Raji (cell line): Measurements from ENCODE around the gene CCDC174.

ENCODE experiments used
- POLR2A ChIP-seq: IDR thresholded peaks from 2 replicates; pipeline ENCODE4 v1.6.1; 2011; ENCODE audit warnings: low read depth, low read length, control low read depth; ENCODE audit not compliant: insufficient read depth

CCDC174 gene

DNA sequence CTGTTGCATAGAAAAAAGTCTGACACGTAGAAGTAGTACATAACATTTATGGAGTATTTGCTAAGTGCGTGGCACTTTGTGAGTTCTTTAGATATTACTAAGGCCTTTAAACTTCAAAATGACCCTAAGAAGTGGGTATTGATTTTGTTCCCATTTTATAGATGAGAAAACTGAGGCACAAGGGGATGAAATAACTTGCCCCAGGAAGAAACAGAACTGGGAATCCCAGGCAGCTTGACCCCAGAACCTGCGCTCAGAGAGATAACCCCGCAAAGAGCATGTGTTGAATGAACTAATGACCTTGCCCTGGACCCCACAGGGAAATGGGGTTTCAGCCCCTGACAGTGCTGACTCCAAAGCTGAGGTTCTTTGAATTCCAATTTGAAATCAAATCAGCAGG is 30.5 kb upstream of the CCDC174 start:
- no peak for TF ChIP-seq POLR2A

DNA sequence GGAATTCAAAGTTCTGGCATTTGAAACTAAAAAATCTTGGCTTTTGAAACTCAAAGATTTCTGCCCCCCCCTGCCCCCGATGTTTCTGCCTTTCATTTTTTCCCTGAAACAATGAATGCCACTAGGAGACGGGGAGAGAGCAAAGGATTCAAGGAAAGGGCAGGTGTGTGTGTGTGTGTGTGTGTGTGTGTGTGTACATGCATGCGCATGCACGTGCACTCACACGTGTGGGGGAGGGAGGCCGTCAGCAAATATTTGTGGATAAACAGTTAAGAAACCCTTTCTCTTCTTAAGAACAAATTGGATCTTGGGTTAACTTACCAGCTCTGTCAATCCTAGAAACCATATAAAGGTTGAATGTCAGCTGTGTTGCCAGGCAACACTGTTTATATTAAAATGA is 29.2 kb upstream of the CCDC174 start:
- TF ChIP-seq POLR2A = no peak

DNA sequence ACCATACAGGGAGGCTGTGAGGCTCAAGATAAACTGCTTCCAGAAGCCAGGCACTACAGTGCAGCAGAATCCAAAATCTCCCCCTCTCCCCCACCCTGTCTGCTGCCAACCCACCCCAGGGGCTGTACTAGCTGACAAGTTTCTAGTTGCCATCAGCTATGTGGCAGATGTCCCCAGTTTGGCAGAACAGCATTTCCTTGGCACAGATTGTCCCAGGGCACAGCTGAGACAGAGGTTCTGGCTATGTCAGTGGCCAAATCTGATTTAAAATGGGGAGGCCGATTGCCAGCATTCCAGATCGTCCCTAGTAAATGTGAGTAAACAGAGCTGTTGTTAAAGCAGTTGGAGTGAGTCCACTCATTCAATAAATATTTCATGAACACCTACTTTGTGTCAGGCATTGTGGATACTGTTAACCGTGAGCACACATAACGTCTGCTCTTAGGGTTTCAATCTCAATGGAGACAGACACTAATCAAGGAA is 28.0 kb upstream of the CCDC174 start:
- no peak for TF ChIP-seq POLR2A

GRCh38 chr3:14624498-14624897 is 27.1 kb upstream of the CCDC174 start:
- no peak for TF ChIP-seq POLR2A

- TF ChIP-seq POLR2A = no peak
Measured at GRCh38 chr3:14625443-14625842, 26.1 kb upstream of the CCDC174 start.

GRCh38 chr3:14627815-14628214 is 23.7 kb upstream of the CCDC174 start:
- no peak for TF ChIP-seq POLR2A

DNA sequence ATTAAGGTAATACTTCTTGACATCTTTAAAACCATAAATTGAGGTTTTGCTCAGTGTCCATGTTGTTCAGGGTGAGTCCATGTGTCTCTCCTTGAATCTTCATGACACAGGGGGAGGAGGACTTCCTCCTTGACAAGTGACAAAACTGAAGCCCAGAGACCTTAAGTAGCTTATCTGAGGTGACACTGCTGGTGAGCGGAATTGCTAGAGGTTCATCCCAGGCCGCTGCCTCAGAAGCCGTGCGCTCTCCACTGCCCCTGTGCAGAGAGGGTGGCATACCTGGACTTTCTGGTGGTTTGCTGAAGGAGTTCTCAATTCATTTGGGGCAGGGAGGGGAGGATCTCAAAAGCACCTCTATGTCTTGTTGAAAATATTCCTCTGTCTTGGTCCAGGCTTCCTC is 23.2 kb upstream of the CCDC174 start:
- no peak for TF ChIP-seq POLR2A

- no peak for TF ChIP-seq POLR2A
Measured at GRCh38 chr3:14630404-14631100, 21.0 kb upstream of the CCDC174 start.

DNA sequence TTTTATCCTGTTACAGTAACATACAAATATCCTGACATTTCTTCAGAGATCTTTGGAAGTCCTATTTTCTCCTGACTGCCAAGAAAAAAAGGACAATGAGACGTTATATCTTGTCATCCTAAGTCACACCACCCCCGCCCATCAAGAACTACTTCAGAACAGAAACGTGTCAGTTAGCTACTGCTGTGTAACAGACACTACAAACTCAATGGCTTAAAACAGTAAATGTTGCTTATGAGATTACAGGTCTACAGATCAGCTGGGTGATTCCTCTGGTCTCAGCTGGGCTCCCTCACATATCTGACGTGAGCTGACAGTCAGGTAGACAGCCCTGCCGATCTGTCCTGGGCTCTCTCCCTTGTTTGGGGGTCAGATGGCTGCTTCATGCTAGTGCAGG is 20.5 kb upstream of the CCDC174 start:
- TF ChIP-seq POLR2A = no peak

- no peak for TF ChIP-seq POLR2A
Measured at GRCh38 chr3:14631687-14632441, 19.7 kb upstream of the CCDC174 start.

DNA sequence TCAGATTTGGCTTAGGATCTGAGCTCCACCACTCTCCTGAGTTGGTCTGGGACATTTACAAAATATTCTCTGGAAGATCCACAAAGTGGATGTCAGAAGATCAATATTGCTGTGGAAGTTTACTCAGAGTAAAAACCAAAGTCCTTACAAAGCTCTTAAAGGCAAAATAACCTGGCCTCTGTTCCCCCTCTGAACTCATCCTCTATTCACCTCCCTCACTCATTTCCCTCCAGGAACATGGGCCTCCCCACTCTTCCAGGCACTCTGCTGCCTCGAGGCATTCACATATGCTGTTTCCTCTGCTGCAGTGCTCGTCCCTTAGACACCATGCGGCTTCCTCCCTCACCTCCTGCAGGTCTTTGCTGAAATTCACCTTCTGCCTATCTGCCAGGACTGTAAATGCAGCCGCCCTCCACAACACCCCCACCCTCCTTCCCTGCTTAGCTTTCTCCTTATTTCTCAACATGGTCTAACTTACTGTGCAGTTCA is 19.1 kb upstream of the CCDC174 start:
- TF ChIP-seq POLR2A = no peak

DNA sequence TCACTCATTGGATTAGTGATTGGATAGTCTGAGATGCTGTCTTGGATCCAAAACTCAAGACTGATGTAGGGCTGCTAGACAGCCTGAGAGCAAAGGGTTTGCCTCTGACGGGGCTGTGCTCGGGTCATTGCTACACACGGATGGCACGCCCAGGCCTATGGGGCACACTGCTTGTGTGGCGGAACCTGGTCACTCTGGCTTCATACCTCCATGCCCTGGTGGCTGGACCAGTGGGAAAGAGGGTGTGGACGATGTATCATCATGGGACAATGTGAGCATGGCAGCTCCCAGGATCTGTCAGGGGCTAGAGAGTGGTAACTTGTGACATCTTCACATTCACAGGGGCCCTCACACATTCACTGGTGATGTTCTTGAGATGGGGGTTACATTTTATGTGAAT is 18.1 kb upstream of the CCDC174 start:
- TF ChIP-seq POLR2A = no peak

DNA sequence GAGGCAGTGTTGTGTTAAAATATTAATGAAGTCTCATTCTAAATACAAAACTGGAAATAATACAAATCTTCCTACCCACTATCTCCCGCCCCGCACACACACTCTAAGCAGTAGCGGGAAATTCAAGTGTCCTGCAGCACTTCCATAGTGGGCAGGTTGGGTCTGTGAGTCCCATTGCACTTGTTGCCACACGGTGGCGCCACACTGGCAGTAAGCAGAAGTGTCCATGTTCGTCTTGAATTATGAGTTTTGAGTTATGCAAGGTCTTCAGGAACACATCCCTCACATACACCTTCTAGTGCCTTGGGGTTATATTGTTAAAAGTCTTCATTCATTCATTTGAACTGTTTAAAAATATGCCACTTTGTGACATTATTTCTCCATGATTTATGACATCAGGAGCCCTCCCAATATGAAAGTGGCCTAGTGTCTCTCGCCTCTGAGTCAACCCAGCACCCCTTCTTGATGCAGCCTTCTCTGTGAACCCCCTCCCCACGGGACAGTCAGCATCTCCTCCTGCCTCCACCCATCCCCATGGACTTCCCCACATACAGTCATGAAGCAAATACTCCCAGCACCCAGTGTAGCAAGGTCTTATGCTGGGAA is 17.6 kb upstream of the CCDC174 start:
- no peak for TF ChIP-seq POLR2A

- no peak for TF ChIP-seq POLR2A
Measured at GRCh38 chr3:14634763-14635400, 16.7 kb upstream of the CCDC174 start.

- no peak for TF ChIP-seq POLR2A
Measured at GRCh38 chr3:14636496-14637087, 15.0 kb upstream of the CCDC174 start.
